Brain microvascular endothelial cell (primary cell): Measurements from ENCODE around the gene MYH15.

ENCODE experiments used
- DNase-seq: peaks from one replicate; pipeline ENCODE4 v3.0.0-alpha.2; 2020
- H3K27ac ChIP-seq: fragments of 250-450 bp; sonication (Bioruptor Pico); 2 replicates; pipeline ENCODE4 v1.5.1; 2020; ENCODE audit warnings: mild to moderate bottlenecking, moderate library complexity
- H3K27me3 ChIP-seq: fragments of 250-450 bp; sonication (Bioruptor Pico); replicated peaks from 2 replicates; pipeline ENCODE4 v1.5.1; 2020; ENCODE audit warnings: mild to moderate bottlenecking
- H3K36me3 ChIP-seq: fragments of 250-450 bp; sonication (Bioruptor Pico); replicated peaks from 2 replicates; pipeline ENCODE4 v1.5.1; 2020; ENCODE audit warnings: mild to moderate bottlenecking
- H3K4me3 ChIP-seq: 2 replicates; pipeline ENCODE4 v1.5.1; 2011; ENCODE audit warnings: low read depth, mild to moderate bottlenecking, control low read depth, low read length, moderate library complexity
- in situ Hi-C: cut with HindIII; loops from 2 replicates; pipeline ENCODE4 v1.10.0; 2017; ENCODE audit warnings: low sequenced_read_pairs, low pct_ligation_motif_present
- TF ChIP-seq, protein P1 (sequence below): IDR thresholded peaks from 2 replicates; pipeline ENCODE4 v1.5.1; 2011; ENCODE audit warnings: low read depth, mild to moderate bottlenecking, moderate library complexity, low read length, control low read depth, inconsistent platforms; ENCODE audit errors: missing control alignments

Gene MYH15

DNA sequence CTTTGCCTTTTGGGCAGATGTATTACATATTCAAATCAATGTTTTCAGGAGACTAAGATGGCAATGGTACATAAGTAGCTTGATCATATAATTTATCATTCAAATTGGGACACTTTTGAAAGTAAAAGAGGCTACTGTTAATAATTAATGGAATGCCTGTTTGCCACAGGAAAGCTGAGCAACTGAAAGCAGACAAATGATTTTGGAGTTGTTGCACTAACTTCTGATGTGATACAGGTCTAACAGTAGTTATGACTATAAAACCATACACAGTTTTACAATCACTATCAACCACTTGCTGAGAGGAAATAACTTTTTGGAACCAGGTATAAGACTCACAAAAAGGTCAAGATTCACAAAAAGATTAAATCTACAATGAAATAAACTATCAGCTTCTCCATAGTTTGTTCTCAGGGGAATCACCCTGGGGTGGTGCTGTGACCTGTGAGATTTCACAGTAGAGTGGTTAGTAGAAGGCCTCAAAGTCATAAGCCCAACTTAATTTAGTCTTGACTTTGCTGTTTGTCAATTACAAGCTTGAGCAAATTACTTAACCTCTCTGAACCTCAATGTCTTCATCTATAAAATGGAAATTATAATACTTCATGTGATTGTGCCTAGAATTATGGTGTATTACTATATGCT is 171.4 kb downstream of the MYH15 start:
- in situ Hi-C loops = no loop called here
- TF ChIP-seq, protein P1, sequence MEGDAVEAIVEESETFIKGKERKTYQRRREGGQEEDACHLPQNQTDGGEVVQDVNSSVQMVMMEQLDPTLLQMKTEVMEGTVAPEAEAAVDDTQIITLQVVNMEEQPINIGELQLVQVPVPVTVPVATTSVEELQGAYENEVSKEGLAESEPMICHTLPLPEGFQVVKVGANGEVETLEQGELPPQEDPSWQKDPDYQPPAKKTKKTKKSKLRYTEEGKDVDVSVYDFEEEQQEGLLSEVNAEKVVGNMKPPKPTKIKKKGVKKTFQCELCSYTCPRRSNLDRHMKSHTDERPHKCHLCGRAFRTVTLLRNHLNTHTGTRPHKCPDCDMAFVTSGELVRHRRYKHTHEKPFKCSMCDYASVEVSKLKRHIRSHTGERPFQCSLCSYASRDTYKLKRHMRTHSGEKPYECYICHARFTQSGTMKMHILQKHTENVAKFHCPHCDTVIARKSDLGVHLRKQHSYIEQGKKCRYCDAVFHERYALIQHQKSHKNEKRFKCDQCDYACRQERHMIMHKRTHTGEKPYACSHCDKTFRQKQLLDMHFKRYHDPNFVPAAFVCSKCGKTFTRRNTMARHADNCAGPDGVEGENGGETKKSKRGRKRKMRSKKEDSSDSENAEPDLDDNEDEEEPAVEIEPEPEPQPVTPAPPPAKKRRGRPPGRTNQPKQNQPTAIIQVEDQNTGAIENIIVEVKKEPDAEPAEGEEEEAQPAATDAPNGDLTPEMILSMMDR = no peak
- DNase-seq = no peak
- no peak overlapping the region for H3K4me3 ChIP-seq
- H3K36me3 ChIP-seq = no peaks in the 10 kb centered on the region
- no peak overlapping the region for H3K27ac ChIP-seq
- H3K27me3 ChIP-seq = no peaks in the 10 kb centered on the region

DNA sequence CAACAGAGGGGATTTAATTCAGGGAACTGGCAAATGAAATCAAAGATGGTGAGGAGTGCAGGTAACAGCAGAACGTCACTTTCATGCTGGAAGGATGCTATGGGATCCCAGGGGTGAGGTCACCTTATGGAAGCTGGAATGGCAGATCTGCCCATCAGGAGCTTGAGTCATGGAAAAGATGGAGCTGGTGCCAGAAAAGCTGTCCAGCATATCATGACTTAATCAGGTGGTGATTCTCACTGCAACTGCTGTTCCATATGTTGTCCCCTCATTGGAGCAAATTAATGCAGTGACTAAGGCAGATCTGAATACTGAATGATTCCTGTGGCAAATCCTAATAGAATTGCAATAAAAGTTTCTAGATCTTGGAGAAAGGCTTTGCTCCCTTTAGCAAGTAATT is 175.7 kb downstream of the MYH15 start:
- no peak for DNase-seq
- Histone ChIP-seq H3K27me3 (no peaks in the 10 kb centered on the region), H3K36me3 (no peaks in the 10 kb centered on the region), H3K4me3 (no peak overlapping the region), H3K27ac (no peak overlapping the region)
- TF ChIP-seq, protein P1 = no peak
- in situ Hi-C loops = no loop called here

- no peak for DNase-seq
- H3K4me3 ChIP-seq = no peak overlapping the region
- TF ChIP-seq, protein P1 = no peak
- in situ Hi-C loops = no loop called here
- no peaks in the 10 kb centered on the region for H3K36me3 ChIP-seq
- no peaks in the 10 kb centered on the region for H3K27me3 ChIP-seq
- no peak overlapping the region for H3K27ac ChIP-seq
These were observed 176.4 kb downstream of the MYH15 start for GRCh38 chr3:108333961-108334360.

DNA sequence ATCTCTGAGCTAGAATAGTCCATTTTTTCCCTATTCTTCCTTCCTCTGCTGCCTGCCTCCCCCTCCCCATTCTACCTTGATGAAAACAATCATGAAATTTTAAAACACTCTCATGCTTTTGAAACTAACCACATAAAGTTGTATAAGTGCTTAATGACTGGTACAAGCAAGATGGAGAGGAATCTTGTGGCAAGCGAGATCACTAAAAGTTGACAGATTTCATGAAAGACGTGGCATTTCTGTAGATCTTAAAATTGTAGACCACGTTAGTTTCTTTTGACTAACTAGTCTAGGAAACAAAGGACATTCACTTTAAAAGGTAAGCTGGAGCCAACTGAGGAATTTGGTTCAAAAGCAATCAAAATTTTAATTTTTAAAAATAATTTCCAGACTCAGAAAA is 178.6 kb downstream of the MYH15 start:
- H3K4me3 ChIP-seq = no peak overlapping the region
- TF ChIP-seq, protein P1 = no peak
- no peaks in the 10 kb centered on the region for H3K36me3 ChIP-seq
- no peak overlapping the region for H3K27ac ChIP-seq
- DNase-seq = no peak
- H3K27me3 ChIP-seq = no peaks in the 10 kb centered on the region
- in situ Hi-C loops = no loop called here
